Right lung (tissue), 5 donors: ENCODE data around the gene GPR135. TPM values are rescaled to one million over a fixed set of nuclear protein-coding genes. Genes with fewer than 3 reads are reported as not detected.
A peak's percentile ranks its signal among the peaks of the same experiment; 100 is the strongest.

Experiments used
- DNase-seq, 2 donors: peaks; one replicate each; pipeline ENCODE4 v3.0.0-alpha.2; 2013
- polyA plus RNA-seq, 5 donors: library from polyadenylated mRNA; unstranded; fragments of 120-200 nt; gene quantifications; one replicate each; pipeline versions ENCODE4 v1.2.1 to v1.2.3, GENCODE V29; 2013; ENCODE audit warnings: inconsistent platforms in 1 of 5, low replicate concordance in 1 of 5; ENCODE audit not compliant: insufficient read length in 5 of 5, insufficient read depth in 1 of 5

The GPR135 gene
- polyA plus RNA-seq, 5 donors: 3.7 to 6.1 (median 5.9) TPM

GRCh38 chr14:59425322-59425935, 39.8 kb downstream of the GPR135 start:
- no peak for DNase-seq

DNA sequence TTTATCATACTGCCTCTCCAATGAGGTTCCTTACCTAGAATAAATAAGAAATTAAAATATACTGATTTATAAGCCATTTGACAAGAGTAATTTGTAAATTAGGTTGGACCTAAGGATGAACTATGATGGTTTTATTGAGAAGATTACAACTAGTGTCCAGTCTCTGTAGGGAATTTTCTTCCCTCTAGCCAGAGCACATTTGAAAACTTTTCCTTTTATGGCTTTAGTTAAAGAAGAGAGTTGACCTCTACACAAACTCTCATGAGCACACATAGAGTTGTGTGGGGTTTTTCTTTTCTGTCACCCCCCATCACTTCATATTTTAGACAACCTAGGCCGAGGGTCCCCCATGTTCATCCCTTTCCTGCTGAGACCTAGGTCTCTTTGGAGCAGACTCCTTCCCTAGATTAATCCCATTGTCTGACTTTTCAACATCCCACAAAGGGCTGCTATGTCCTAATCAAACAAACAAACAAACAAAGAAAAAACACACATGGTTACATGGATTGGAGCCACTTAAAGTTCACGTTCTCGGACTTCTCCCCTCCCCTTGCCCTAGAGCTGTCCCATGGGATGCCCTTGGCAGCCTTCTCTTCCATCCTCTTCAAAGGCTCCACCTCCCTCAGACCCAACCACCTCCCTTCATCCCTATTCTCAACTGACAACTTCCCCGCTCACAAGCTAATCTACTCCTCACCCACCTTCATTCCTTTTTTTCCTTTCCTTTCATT, 40.7 kb downstream of the GPR135 start:
- DNase-seq: no peak

- DNase-seq: no peak
Observed at GRCh38 chr14:59422069-59422881, 42.9 kb downstream of the GPR135 start.

DNA sequence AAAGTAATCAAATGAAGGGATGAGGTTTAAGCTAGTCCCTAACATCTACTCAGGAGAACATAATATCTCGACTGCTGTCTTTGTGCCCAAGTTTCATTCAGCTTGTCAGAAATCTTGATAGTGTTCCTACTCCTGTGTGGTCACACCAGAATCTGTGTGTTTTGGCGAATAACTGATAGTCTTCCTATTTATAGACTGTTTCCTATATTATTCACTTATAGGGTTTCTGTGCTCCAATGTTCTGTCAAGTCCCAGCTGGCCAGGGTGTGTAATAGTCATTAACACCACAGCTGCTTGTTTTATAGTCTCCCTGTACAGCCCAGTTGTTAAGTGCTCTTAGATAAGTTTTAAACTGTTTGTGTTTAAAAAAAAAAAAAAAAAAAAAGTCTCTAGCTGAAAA, 45.9 kb downstream of the GPR135 start:
- peak; percentile 28 to 46 for DNase-seq

- DNase-seq: no peak
Observed at GRCh38 chr14:59417311-59417710, 47.9 kb downstream of the GPR135 start.

DNA sequence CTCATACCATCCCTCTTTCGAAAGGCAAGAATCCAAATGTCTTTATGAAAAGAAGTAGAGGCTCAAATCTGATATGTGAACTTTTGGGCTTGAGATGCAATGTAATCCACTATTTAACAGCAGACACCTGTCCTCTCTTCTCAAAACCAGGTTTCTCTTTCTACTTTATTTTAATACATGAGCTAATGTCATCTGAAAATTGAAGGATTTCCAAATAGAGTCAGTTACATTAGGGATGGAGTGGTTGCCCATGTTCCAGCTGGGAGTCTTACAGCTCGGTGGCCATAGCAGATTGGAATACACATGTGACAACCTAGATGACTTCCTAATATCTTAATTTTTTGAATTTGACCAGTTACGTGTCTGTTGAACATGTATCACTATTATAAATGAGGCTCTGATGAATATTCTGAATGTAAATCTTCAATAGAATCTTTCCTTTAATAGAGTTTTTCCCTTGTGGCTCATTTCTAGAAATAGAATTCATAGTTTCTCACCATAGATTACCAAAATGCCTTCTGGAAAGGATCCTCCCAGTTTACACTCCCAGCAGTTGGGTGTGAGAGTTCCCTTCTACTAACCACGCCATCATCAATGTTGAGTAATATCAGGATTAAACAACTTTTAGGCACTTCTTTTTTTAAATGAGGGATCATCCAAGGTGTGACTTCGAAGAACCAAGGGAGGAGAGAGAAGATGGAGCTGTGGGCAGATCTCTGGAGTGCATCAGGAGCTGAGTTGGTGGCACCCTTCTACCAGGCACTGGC, 49.2 kb downstream of the GPR135 start:
- no peak for DNase-seq

Other genes with a start within 250 kb of the GPR135 start
- gene L3HYPDH, start 19.0 kb upstream of the GPR135 start, polyA plus RNA-seq: 10 to 100 TPM; 33.7 to 58.7 (median 52.8) TPM
- gene JKAMP, start 19.1 kb upstream of the GPR135 start, polyA plus RNA-seq: 10 to 100 TPM; 70.8 to 98.6 (median 88.4) TPM
- gene CCDC175, start 111.4 kb upstream of the GPR135 start, polyA plus RNA-seq: 1 to 10 TPM in 1 of 5 donors, under 1 TPM in 4; 0.18 to 1.2 (median 0.66) TPM